HS-27A (cell line): ENCODE measurements around the gene INPP4B.

ENCODE experiments used
- DNase-seq: peaks from one replicate; pipeline ENCODE4 v3.0.0-alpha.2; 2012; ENCODE audit warnings: low read depth, missing footprints

INPP4B gene

GRCh38 chr4:142230991-142231390 is 615.1 kb downstream of the INPP4B start:
- no peak for DNase-seq

- no peak for DNase-seq
These were observed 620.1 kb downstream of the INPP4B start for GRCh38 chr4:142226014-142226413.

GRCh38 chr4:142222127-142222526 is 624.0 kb downstream of the INPP4B start:
- no peak for DNase-seq

- no peak for DNase-seq
These were observed 627.4 kb downstream of the INPP4B start for GRCh38 chr4:142218726-142219125.

- no peak for DNase-seq
These were observed 634.7 kb downstream of the INPP4B start for GRCh38 chr4:142211444-142211843.

GRCh38 chr4:142203505-142203904 is 642.6 kb downstream of the INPP4B start:
- no peak for DNase-seq

GRCh38 chr4:142202404-142203332 is 643.4 kb downstream of the INPP4B start:
- DNase-seq = no peak

- DNase-seq = no peak
These were observed 645.1 kb downstream of the INPP4B start for GRCh38 chr4:142201041-142201440.

GRCh38 chr4:142194905-142195304 is 651.2 kb downstream of the INPP4B start:
- no peak for DNase-seq

- no peak for DNase-seq
These were observed 654.2 kb downstream of the INPP4B start for GRCh38 chr4:142191901-142192300.

- no peak for DNase-seq
These were observed 665.1 kb downstream of the INPP4B start for GRCh38 chr4:142181021-142181420.

- DNase-seq = no peak
These were observed 676.9 kb downstream of the INPP4B start for GRCh38 chr4:142169216-142169615.

- no peak for DNase-seq
These were observed 677.9 kb downstream of the INPP4B start for GRCh38 chr4:142168181-142168580.

GRCh38 chr4:142164767-142165500 is 681.2 kb downstream of the INPP4B start:
- DNase-seq = no peak

GRCh38 chr4:142161086-142161485 is 685.0 kb downstream of the INPP4B start:
- DNase-seq = no peak

- no peak for DNase-seq
These were observed 685.6 kb downstream of the INPP4B start for GRCh38 chr4:142160509-142160908.

- DNase-seq = no peak
These were observed 687.1 kb downstream of the INPP4B start for GRCh38 chr4:142158980-142159379.

- DNase-seq = no peak
These were observed 689.8 kb downstream of the INPP4B start for GRCh38 chr4:142156256-142156655.

GRCh38 chr4:142155347-142155746 is 690.8 kb downstream of the INPP4B start:
- no peak for DNase-seq

- no peak for DNase-seq
These were observed 695.6 kb downstream of the INPP4B start for GRCh38 chr4:142150483-142150882.

GRCh38 chr4:142144813-142145212 is 701.3 kb downstream of the INPP4B start:
- DNase-seq = no peak

GRCh38 chr4:142142366-142143054 is 703.6 kb downstream of the INPP4B start:
- no peak for DNase-seq

- DNase-seq = no peak
These were observed 704.9 kb downstream of the INPP4B start for GRCh38 chr4:142141224-142141623.
